HepG2 (cell line): ENCODE measurements around the gene SF3B6. TPM values are rescaled to one million over a fixed set of nuclear protein-coding genes. Genes with fewer than 3 reads are reported as not detected.

Experiments
- AKNA ChIP-seq: sonication (generic); formaldehyde crosslinking; IDR thresholded peaks from 2 replicates; pipeline ENCODE4 v1.4.0; 2020; ENCODE audit warnings: missing genetic modification reagents, borderline replicate concordance
- ARID5B ChIP-seq: IDR thresholded peaks from 2 replicates; pipeline ENCODE4 v1.4.0; 2020; ENCODE audit warnings: mild to moderate bottlenecking, missing genetic modification reagents
- ELF3 ChIP-seq: IDR thresholded peaks from 2 replicates; pipeline ENCODE4 v1.6.1; 2016; ENCODE audit warnings: missing genetic modification reagents, missing compliant biosample characterization
- MAFF ChIP-seq: IDR thresholded peaks from 2 replicates; pipeline ENCODE4 v1.6.1; 2011; ENCODE audit warnings: low read depth, low read length, improper control_type of control experiment
- MXD1 ChIP-seq: sonication (generic); formaldehyde crosslinking; IDR thresholded peaks from 2 replicates; pipeline ENCODE4 v1.4.0; 2020; ENCODE audit warnings: mild to moderate bottlenecking, missing genetic modification reagents
- NFKBIZ ChIP-seq: IDR thresholded peaks from 2 replicates; pipeline ENCODE4 v1.6.1; 2018; ENCODE audit warnings: missing genetic modification reagents, missing compliant biosample characterization
- TEF ChIP-seq: sonication (generic); formaldehyde crosslinking; IDR thresholded peaks from 2 replicates; pipeline ENCODE4 v1.5.0; 2020; ENCODE audit warnings: missing genetic modification reagents
- USF2 ChIP-seq, 2 experiments: sonication (generic) in 1 of 2; formaldehyde crosslinking in 1 of 2; IDR thresholded peaks; 2 replicates each; pipeline versions ENCODE4 v1.5.1 to v1.6.1; 2011 to 2020; ENCODE audit warnings: borderline replicate concordance in 1 of 2, low read depth in 1 of 2, low read length in 1 of 2, mild to moderate bottlenecking in 1 of 2, missing genetic modification reagents in 1 of 2, moderate library complexity in 1 of 2
- ZNF18 ChIP-seq: sonication (generic); formaldehyde crosslinking; IDR thresholded peaks from 2 replicates; pipeline ENCODE4 v1.8.0; 2022; ENCODE audit warnings: mild to moderate bottlenecking, missing genetic modification reagents; ENCODE audit not compliant: insufficient replicate concordance
- ZNF235 ChIP-seq: sonication (generic); formaldehyde crosslinking; IDR thresholded peaks from 2 replicates; pipeline ENCODE4 v1.8.1; 2023; ENCODE audit warnings: mild to moderate bottlenecking, missing genetic modification reagents, borderline replicate concordance
- ZNF335 ChIP-seq: sonication (generic); formaldehyde crosslinking; IDR thresholded peaks from 2 replicates; pipeline ENCODE4 v1.4.0; 2020; ENCODE audit warnings: missing genetic modification reagents
- ZUFSP ChIP-seq: sonication (generic); formaldehyde crosslinking; IDR thresholded peaks from 2 replicates; pipeline ENCODE4 v1.9.0; 2021; ENCODE audit warnings: missing genetic modification reagents, mild to moderate bottlenecking, borderline replicate concordance
- polyA plus RNA-seq, 8 experiments: library from polyadenylated mRNA; depleted of rRNA in 3 of 8; stranded (reverse) in 7 of 8; unstranded in 1 of 8; fragments of >200 nt; fragmentation: Illumina TruSeq in 4 of 8; extraction: Trizol in 4 of 8; gene quantifications; 2 replicates each; pipeline versions ENCODE4 v1.2.1 to v1.2.3, GENCODE V29; 2011 to 2016; ENCODE audit warnings: low read depth in 4 of 8, missing spikeins in 1 of 8, mixed read lengths in 1 of 8; ENCODE audit not compliant: insufficient read depth in 1 of 8
- total RNA-seq, 5 experiments: library from RNA; depleted of rRNA; stranded (reverse); fragments of >200 nt; fragmentation: Illumina TruSeq; extraction: Trizol; gene quantifications; 2 replicates each; pipeline ENCODE4 v1.2.3, GENCODE V29; 2016; ENCODE audit warnings: low read depth in 1 of 5

SF3B6 gene
- total and polyA plus RNA-seq, 2 of the 13 experiments (the other 11 are each of a cell fraction or from before 2014, with no cell fraction given) = 177 to 182 TPM

GRCh38 chr2:24052951-24053350 is 23.2 kb downstream of the SF3B6 start (continued):
- no peak for TF ChIP-seq AKNA (CRISPR knock-in tag)
- TF ChIP-seq ZNF335 (CRISPR knock-in tag) = no peak
- no peak for TF ChIP-seq ZNF18 (CRISPR knock-in tag)
- no peak for TF ChIP-seq ZNF235 (CRISPR knock-in tag)
- no peak for TF ChIP-seq MXD1 (CRISPR knock-in tag)
- no peak for TF ChIP-seq NFKBIZ (CRISPR knock-in tag)
- no peak for TF ChIP-seq USF2 (IDR thresholded peaks at IDR 0.05; ENCODE audit: low read depth, low read length)
- TF ChIP-seq USF2 (CRISPR knock-in tag; IDR thresholded peaks at IDR 0.05; ENCODE audit: borderline replicate concordance) = no peak
- TF ChIP-seq TEF (CRISPR knock-in tag) = no peak
- TF ChIP-seq MAFF = no peak
- TF ChIP-seq ELF3 (CRISPR knock-in tag) = no peak
- TF ChIP-seq ARID5B (CRISPR knock-in tag) = peak; percentile 21; the same call in 1 of the 2 replicates
- TF ChIP-seq ZUFSP (CRISPR knock-in tag) = no peak
